Hematopoietic multipotent progenitor cell treated with erythropoietin and hydrocortisone succinate and interleukin-3 and kit ligand, for 8 days (in vitro differentiated cells): ENCODE measurements around the gene CYYR1.
A peak's percentile ranks its signal among the peaks of the same experiment; 100 is the strongest.
"Not testable (repeated sequence)": the region's sequence is repeated elsewhere in the genome, so short reads cannot be mapped to it uniquely, and the experiment has no call there.

Experiments
- DNase-seq: peaks from one replicate; pipeline ENCODE4 v3.0.0-alpha.2; 2015

The CYYR1 gene

GRCh38 chr21:26487981-26488480 is 85.1 kb downstream of the CYYR1 start:
- no peak for DNase-seq

- no peak for DNase-seq
Measured at GRCh38 chr21:26473471-26473870, 99.6 kb downstream of the CYYR1 start.

GRCh38 chr21:26471099-26471471 is 102.0 kb downstream of the CYYR1 start:
- no peak for DNase-seq

GRCh38 chr21:26470351-26471098 is 102.6 kb downstream of the CYYR1 start:
- DNase-seq, result no peak

- no peak for DNase-seq
Measured at GRCh38 chr21:26469789-26470188, 103.3 kb downstream of the CYYR1 start.

GRCh38 chr21:26465916-26466315 is 107.2 kb downstream of the CYYR1 start:
- DNase-seq, result no peak

GRCh38 chr21:26461500-26461899 is 111.6 kb downstream of the CYYR1 start:
- DNase-seq, result no peak

GRCh38 chr21:26460621-26461020 is 112.5 kb downstream of the CYYR1 start:
- no peak for DNase-seq

GRCh38 chr21:26458854-26459253 is 114.2 kb downstream of the CYYR1 start:
- DNase-seq, result not testable (repeated sequence)

GRCh38 chr21:26457817-26458216 is 115.3 kb downstream of the CYYR1 start:
- DNase-seq, result no peak

GRCh38 chr21:26453267-26453666 is 119.8 kb downstream of the CYYR1 start:
- DNase-seq, result no peak

- no peak for DNase-seq
Measured at GRCh38 chr21:26451081-26451740, 121.9 kb downstream of the CYYR1 start.

- no peak for DNase-seq
Measured at GRCh38 chr21:26449161-26449560, 123.9 kb downstream of the CYYR1 start.

GRCh38 chr21:26448751-26449150 is 124.3 kb downstream of the CYYR1 start:
- DNase-seq, result no peak

GRCh38 chr21:26447932-26448475 is 125.1 kb downstream of the CYYR1 start:
- no peak for DNase-seq

- DNase-seq, result no peak
Measured at GRCh38 chr21:26445440-26445839, 127.6 kb downstream of the CYYR1 start.

GRCh38 chr21:26444646-26445045 is 128.4 kb downstream of the CYYR1 start:
- no peak for DNase-seq

- no peak for DNase-seq
Measured at GRCh38 chr21:26443867-26444266, 129.2 kb downstream of the CYYR1 start.

GRCh38 chr21:26443291-26443690 is 129.8 kb downstream of the CYYR1 start:
- DNase-seq, result no peak

- peak; percentile 55 for DNase-seq
Measured at GRCh38 chr21:26441149-26441548, 131.9 kb downstream of the CYYR1 start.

GRCh38 chr21:26438976-26439375 is 134.1 kb downstream of the CYYR1 start:
- DNase-seq, result no peak

- no peak for DNase-seq
Measured at GRCh38 chr21:26437326-26438009, 135.6 kb downstream of the CYYR1 start.

GRCh38 chr21:26433386-26433785 is 139.7 kb downstream of the CYYR1 start:
- DNase-seq, result no peak

GRCh38 chr21:26432410-26432809 is 140.7 kb downstream of the CYYR1 start:
- no peak for DNase-seq
